Measurements from ENCODE around the gene CSF3. TPM values are rescaled to one million over a fixed set of nuclear protein-coding genes. Genes with fewer than 3 reads are reported as not detected.
A peak's percentile ranks its signal among the peaks of the same experiment; 100 is the strongest.

Gene CSF3, protein sequence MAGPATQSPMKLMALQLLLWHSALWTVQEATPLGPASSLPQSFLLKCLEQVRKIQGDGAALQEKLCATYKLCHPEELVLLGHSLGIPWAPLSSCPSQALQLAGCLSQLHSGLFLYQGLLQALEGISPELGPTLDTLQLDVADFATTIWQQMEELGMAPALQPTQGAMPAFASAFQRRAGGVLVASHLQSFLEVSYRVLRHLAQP
- total RNA-seq, result under 1 TPM; 0.20 to 0.67 TPM
- long read RNA-seq, result 0 reads

DNA sequence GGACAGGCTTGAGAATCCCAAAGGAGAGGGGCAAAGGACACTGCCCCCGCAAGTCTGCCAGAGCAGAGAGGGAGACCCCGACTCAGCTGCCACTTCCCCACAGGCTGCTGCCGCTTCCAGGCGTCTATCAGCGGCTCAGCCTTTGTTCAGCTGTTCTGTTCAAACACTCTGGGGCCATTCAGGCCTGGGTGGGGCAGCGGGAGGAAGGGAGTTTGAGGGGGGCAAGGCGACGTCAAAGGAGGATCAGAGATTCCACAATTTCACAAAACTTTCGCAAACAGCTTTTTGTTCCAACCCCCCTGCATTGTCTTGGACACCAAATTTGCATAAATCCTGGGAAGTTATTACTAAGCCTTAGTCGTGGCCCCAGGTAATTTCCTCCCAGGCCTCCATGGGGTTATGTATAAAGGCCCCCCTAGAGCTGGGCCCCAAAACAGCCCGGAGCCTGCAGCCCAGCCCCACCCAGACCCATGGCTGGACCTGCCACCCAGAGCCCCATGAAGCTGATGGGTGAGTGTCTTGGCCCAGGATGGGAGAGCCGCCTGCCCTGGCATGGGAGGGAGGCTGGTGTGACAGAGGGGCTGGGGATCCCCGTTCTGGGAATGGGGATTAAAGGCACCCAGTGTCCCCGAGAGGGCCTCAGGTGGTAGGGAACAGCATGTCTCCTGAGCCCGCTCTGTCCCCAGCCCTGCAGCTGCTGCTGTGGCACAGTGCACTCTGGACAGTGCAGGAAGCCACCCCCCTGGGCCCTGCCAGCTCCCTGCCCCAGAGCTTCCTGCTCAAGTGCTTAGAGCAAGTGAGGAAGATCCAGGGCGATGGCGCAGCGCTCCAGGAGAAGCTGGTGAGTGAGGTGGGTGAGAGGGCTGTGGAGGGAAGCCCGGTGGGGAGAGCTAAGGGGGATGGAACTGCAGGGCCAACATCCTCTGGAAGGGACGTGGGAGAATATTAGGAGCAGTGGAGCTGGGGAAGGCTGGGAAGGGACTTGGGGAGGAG lies at the start of gene CSF3:
Gene CSF3, plus strand, starts transcription at position 436 of the 993 bp plus-strand sequence. Its CDS starts 35 bp downstream, at position 471.
- peak; percentile 73 for ATAC-seq
- intact Hi-C loops (cut with DNase I, micrococcal nuclease), result loop anchor here in 1 of 2 donors (10.0 kb wide), 1 partner anchor 150 kb away; no protein-coding TSS in a partner anchor
- DNase-seq, result peak; percentile 74 to 78

DNA sequence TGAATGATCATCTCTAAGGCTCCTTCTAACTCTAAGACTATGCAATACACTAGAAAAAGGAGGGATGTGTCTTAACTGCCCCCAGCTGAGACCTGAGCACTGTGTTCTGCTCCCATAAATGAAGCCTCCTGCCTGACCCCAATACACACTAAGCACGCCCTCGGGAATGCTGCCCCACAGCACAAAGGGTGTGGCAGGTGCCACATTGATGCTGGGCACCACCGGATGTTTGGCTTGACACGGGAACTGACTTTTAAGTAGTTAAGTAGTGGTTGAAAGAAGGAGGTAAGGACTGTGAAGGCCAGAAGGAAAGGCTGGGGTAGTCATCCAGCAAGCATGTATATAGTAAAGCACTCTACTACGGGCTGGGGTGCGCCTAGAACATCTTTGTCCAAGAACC lies 48.5 kb upstream of the CSF3 start:
- ATAC-seq (no peak), DNase-seq (no peak)

DNA sequence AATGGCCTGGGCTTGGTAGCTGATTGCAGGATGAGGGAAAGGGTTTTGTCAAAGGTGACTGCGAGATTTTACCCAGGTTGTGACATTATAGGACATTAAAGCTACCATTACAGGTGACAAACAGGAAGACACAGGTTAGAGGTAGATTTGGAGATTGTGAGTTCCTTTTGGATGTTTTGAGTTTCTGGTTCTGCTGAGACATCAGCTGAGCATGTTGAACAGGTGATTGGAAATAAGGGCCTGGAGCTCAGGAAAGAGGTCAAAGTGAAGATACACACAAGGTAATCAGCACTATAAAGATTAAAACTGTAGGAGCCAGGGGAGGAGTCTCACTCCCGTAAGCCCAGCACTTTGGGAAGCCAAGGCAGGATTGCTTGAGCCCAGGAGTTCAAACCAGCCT lies 46.5 kb upstream of the CSF3 start:
- ATAC-seq (peak; percentile 45), DNase-seq (no peak)
- intact Hi-C loops (cut with DNase I, micrococcal nuclease), result no loop called here

More for the DNA sequence above, 48.5 kb upstream of the CSF3 start:
- intact Hi-C loops (cut with DNase I, micrococcal nuclease), result no loop called here

DNA sequence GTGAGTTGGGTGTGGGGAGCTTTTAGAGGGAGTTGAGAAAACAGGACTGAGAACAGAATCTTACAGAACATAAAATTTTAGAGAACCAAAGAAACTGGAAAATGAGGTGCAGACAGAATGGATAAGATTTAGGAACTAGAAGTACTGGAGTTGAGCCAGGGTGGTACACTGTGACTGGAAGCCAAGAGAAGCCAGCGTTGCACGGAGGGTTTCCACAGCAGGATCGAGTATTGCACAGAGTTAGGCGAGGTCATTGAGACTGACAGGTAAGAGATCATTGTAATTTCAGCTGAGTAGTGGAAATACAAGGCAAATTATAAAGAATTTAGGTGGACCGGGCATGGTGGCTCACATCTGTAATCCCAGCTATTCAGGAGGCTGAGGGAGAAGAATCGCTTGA lies 45.9 kb upstream of the CSF3 start:
- ATAC-seq (no peak), DNase-seq (no peak)
- intact Hi-C loops (cut with DNase I, micrococcal nuclease), result no loop called here

DNA sequence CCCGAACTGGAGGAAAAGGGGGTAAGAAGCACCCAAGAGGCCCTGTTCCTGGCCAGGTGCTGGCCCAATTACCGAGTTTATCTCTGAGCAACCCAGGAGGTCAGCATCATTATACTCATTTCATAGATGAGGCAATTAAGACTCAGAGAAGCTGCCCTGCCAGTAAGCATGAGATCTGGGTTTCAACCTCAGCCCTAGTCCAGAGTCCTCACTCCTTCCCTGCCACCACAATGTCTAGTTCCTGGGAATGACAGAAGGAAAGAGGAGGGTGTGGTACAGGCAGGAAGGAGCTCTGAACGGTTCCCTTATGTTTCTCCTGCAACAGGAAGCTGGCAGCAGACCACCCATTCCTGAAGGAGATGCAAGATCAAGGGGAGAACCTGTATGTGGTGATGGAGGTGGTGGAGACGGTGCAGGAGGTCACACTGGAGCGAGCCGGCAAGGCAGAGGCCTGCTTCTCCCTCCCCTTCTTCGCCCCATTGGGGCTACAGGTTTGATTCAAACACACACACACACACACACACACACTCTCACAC lies 45.0 kb upstream of the CSF3 start:
- DNase-seq, result no peak
- peak; percentile 97 for ATAC-seq
- intact Hi-C loops (cut with DNase I, micrococcal nuclease), result no loop called here

DNA sequence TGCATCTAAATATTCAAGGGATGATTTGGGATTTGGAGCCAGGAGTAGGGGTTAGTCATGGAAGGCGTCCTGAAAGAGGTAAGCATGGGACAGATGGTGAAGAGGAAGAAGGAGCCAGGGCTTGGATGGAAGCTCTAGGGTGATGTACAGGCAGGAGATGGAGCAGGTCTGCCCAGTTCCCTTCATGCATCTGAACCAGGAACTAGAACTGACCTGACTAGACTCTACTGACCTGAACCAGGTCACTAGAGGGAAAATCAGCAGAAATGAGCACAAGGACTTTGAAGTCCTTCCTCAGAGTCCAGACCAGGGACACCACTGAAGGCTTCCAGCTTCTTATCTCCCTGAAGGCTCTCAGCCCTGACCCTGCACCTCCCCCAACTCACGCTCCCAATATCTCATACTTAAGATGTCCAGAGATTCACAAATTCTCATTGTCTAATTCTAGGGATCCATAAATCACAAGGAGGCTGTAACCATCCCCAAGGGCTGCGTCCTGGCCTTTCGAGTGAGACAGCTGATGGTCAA lies 44.1 kb upstream of the CSF3 start:
- ATAC-seq (peak; percentile 12), DNase-seq (no peak)
- intact Hi-C loops (cut with DNase I, micrococcal nuclease), result no loop called here

DNA sequence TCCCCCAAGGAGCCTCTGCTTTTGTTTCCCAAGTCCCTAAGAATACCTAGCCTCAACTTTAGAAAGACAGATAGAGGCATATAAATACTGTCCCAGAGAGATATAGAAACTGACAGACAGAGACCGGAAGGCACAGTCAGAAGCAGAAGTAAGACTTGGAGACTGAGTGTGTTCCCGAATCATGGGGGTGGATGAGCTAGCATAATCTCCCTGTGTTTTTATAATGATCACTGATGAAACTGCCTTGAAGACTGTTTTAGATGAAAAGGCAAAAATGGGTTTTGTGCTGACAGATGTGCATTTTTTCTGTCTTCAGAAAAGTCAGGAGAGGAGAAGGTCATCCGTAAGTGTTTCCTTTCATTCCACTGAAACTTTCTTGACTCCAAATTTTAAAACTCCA lies 43.0 kb upstream of the CSF3 start:
- DNase-seq, result no peak
- ATAC-seq, result no peak
- intact Hi-C loops (cut with DNase I, micrococcal nuclease), result no loop called here

DNA sequence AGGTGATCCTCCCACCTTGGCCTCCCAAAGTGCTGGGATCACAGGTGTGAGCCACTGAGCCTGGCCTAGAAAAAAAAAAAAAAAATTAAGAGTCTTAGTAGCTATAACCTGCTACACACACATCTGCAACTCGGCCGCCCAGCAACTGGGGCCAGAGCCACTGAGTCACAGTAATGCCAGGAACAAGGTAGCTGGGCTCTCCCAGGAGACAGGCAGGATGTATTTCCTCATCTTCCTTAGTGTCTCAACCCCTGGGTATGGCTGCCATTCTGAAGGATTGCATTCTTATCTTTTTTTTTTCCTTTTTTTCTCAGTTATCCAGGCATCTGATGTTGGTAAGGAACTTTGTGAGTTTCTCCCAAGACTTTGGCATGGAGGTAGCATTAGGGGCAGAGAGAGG lies 41.7 kb upstream of the CSF3 start:
- DNase-seq, result no peak
- intact Hi-C loops (cut with DNase I, micrococcal nuclease), result no loop called here
- no peak for ATAC-seq

DNA sequence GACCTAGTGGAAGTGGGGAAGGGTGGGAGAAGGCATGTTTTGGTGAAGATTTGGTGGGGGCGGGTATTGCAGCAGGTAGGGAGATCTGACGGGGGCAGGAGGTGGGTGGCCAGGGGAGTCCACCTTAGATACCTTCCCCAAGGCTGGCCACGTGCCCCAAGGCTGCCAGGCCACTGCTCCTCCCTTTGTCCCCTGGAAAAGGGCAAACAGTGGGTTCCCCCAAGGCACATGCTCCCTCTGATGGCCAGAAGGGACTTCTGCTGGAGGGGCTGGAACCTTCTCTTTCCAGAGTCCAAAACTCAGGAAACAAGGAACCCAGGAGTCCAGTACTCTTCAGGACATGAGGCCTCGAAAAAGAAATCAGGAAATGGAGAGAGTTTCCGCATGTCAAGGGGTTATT lies 40.8 kb upstream of the CSF3 start:
- intact Hi-C loops (cut with DNase I, micrococcal nuclease), result no loop called here
- DNase-seq (no peak), ATAC-seq (no peak)

DNA sequence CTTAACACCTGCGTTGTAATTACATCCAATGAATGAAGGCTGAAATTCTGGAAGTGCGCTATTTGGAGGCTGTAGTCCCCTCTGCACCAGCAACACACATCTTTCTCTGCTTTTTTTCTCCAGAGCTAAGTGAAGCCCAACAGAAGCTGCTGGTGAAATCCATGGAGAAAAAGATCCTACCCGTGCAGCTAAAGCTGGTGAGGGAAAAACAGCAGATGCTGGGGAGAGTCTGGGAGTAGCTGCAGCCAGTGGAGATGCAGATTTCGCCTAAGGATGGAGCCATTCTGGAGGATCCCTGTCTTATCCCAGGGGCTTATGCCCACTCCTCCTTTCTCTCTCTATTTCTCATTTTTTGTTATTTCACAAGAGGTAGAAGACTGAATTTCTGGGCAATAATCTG lies 39.4 kb upstream of the CSF3 start:
- intact Hi-C loops (cut with DNase I, micrococcal nuclease), result no loop called here
- ATAC-seq (no peak), DNase-seq (no peak)

DNA sequence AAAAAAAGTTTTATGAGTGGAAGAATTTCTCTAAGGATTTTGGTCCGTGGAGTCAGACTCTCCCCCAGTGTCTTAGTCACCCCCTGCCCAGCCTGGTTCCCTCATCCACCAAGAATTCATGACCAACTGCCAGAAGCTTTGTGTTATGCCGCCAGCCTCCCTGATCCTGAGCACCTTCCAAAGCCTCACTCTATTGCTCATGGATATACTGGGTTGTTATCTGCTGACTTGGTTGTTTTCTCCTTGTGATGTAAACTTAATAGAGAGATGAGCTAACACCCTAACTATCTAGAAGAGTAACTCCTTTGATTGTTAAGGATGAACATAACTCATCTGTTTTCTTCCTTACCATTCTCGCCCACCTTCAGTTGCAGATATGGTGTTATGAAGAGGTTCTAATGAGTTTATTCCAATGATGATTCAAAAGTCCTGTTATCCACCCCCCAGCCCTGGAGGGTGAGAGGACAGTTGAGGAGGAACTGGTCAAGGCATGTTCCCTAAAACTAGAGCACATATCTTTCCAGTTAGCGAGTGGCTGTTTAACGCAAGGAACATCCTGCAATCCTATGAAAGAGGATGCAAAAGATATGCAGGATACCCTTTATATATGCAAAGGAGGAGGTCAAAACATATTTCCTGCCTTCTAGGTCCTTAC lies 36.1 kb upstream of the CSF3 start:
- ATAC-seq (no peak), DNase-seq (no peak)
- intact Hi-C loops (cut with DNase I, micrococcal nuclease), result no loop called here

DNA sequence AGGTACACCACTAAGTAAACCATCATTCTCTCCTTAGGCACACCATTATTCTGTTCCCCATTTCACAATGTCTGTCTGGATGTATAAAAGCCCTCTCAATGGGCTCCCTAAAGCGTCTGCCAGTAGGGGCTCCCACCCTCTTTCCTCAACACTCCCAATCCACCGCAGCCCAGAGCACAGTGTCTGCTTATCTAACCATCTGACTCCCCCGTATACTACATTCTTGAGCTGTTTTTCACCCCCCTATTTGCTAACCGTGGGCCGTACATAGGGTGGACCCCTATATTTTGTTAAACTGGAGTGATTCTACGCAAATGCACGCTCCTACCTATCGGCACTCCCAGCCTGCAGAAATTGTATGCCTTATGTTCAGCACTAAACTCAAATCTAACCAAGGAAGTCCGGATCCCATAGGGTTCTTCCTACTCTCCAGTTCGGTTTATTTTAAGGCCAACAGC lies 35.3 kb upstream of the CSF3 start:
- DNase-seq, result peak in 1 of 2 donors; percentile 42
- intact Hi-C loops (cut with DNase I, micrococcal nuclease), result no loop called here
- peak; percentile 16 for ATAC-seq

DNA sequence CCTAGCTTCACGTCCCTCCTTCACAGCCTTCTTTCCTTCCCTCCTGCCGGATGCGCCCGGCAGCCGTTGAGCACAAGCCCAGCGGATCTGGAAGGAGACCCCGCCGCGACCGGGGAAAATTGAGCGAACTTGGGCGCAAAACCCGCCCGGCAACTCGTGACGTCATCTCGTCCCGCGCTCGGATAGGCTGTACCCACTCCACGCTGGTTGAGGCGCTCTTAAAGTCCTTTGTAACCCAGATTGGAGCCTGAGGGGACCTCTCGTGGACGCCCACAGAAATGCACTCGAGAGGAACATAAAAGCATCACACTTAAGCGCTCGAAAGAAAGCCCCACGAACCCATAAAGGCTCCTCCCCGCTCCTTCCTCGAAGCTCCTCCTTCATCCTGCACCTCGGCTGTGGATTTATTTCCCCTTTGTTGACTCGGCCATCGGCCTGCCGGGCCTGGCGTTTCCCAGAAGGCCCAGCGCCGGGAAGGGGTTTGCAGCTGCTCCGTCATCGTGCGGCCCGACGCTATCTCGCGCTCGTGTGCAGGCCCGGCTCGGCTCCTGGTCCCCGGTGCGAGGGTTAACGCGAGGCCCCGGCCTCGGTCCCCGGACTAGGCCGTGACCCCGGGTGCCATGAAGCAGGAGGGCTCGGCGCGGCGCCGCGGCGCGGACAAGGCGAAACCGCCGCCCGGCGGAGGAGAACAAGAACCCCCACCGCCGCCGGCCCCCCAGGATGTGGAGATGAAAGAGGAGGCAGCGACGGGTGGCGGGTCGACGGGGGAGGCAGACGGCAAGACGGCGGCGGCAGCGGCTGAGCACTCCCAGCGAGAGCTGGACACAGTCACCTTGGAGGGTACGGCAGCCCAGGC lies 34.7 kb upstream of the CSF3 start, which contains the start of gene PSMD3:
Gene PSMD3, plus strand, starts transcription at position 457 of the 856 bp plus-strand sequence. Its CDS starts 164 bp downstream, at position 621.
- peak; percentile 88 for ATAC-seq
- peak; percentile 98 to 99 for DNase-seq
- intact Hi-C loops (cut with DNase I, micrococcal nuclease), result no loop called here

DNA sequence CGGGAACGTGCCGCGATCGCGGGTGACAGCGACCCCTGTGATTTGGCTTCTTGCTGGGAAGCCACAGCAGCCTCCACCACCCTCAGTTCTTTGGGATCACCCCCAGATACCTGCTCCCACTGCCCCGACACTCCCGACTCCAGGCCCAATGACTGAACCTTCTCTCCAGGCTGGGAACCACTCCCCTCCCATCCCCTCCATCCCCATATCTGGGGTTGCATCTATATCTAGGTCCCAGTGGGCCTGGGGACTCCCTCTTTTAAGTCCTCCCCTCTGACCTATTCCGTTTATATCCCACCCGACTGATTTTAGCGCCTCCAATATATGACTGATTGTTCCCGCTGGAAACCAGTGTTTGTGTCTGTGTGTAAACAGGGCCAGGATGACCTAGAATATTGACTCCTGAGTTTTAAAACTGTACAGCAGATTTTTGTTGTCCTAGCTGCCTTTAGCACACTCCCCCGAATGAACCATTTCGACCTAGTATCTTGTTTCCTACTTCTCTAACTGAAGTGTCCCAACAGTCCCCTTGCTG lies 34.0 kb upstream of the CSF3 start:
- no peak for DNase-seq
- peak; percentile 30 for ATAC-seq
- intact Hi-C loops (cut with DNase I, micrococcal nuclease), result no loop called here

DNA sequence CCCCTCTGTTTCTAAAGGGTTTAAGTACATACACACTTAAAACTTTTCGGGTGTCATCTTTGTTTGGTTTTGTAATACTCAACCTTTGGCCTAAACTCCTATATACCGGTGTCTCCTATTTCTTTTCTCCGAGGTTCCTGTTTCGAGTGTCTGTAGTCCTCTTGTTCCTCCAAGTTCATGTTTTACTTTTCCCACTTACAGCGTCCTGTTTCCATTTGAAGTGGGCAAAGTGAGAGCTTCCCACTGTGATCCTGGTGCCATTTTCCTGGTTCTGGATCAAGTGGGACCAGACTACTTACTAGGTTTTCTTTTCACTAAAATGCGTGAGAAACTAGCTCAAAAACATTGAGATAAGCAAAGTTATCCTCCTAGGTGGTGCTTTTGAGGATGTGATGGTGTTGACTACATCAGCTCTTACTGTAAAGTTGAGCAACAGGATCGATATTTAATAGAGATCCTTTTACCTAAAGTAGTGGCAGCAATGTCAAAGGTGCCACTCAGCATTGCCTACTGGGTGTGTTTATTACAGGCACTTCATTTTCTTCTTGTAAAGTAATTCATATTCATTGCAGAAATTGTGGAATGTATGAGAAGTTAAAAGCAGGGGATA lies 33.4 kb upstream of the CSF3 start:
- DNase-seq (no peak), ATAC-seq (peak; percentile 14)
- intact Hi-C loops (cut with DNase I, micrococcal nuclease), result no loop called here

DNA sequence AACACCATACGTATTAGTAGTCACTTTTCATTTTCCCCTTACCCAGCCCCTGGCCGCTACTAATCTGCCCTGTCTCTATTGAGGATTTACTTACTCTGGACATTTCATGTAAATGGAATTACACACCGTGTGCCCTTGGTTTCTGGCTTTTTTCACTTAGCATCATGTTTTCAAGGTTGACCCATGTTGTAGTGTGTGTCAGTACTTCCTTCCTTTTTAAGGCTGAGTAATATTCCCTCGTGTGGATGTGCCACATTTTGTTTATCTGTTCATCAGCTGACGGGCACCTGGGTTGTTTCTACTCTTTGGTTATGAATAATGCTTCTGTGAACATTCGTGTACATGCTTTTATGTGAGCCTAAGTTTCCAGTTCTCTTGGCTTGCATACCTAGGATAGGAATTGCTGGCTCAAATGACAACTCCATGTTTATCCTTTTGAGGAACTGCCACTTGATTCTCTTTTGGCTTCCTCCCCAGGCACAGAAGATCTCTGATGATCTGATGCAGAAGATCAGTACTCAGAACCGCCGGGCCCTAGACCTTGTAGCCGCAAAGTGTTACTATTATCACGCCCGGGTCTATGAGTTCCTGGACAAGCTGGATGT lies 26.9 kb upstream of the CSF3 start:
- intact Hi-C loops (cut with DNase I, micrococcal nuclease), result no loop called here

DNA sequence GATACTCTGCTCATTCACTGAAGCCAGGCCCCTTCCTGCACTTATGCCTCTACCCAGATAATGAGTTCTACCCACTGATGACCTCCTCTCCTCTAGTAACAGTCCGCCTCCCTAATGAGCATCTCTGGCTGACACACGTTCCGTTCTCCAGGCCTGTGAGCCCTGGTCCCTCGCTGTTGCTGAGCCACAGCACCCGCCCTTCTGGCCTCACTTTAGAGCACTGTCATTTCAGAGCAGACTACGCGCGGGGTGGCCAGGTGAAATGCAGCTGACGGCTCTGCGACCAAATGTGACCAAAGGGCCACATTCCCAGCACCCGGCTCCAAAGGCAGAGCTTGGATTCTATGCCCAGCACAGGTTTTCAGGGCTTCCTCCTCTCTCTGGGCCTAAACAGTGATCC lies 20.8 kb upstream of the CSF3 start:
- DNase-seq (no peak), ATAC-seq (no peak)
- intact Hi-C loops (cut with DNase I, micrococcal nuclease), result no loop called here

More for the DNA sequence above, 26.9 kb upstream of the CSF3 start:
- DNase-seq (no peak), ATAC-seq (no peak)
